ENCODE data around the gene AFF3. TPM values are rescaled to one million over a fixed set of nuclear protein-coding genes. Genes with fewer than 3 reads are reported as not detected.

AFF3 gene
- total RNA-seq, 4 donors from 2014 or later = 2.1 to 7.3 (median 3.5) TPM

GRCh38 chr2:99635710-99636109, 506.7 kb downstream of the AFF3 start:
- intact Hi-C loops (cut with DNase I; ENCODE audit: low total_unique reads) = no loop called here

GRCh38 chr2:99634234-99634633, 508.2 kb downstream of the AFF3 start:
- 90 to 91% methylated on average over 2 of the region's 2 CpGs for WGBS, 2 donors
- DNase-seq (ENCODE audit: low spot score in 2 of 2) = peak in 1 of 2 donors; percentile 45
- TF ChIP-seq, protein P1, sequence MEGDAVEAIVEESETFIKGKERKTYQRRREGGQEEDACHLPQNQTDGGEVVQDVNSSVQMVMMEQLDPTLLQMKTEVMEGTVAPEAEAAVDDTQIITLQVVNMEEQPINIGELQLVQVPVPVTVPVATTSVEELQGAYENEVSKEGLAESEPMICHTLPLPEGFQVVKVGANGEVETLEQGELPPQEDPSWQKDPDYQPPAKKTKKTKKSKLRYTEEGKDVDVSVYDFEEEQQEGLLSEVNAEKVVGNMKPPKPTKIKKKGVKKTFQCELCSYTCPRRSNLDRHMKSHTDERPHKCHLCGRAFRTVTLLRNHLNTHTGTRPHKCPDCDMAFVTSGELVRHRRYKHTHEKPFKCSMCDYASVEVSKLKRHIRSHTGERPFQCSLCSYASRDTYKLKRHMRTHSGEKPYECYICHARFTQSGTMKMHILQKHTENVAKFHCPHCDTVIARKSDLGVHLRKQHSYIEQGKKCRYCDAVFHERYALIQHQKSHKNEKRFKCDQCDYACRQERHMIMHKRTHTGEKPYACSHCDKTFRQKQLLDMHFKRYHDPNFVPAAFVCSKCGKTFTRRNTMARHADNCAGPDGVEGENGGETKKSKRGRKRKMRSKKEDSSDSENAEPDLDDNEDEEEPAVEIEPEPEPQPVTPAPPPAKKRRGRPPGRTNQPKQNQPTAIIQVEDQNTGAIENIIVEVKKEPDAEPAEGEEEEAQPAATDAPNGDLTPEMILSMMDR (IDR thresholded peaks at IDR 0.05) = no peak
- no peak for TF ChIP-seq POLR2A (IDR thresholded peaks at IDR 0.05)

More at GRCh38 chr2:99635710-99636109, 506.7 kb downstream of the AFF3 start:
- WGBS, 2 donors = 80 to 87% methylated on average over 4 of the region's 4 CpGs
- DNase-seq (ENCODE audit: low spot score in 2 of 2) = peak in 1 of 2 donors; percentile 74
- H3K4me3 ChIP-seq (ENCODE audit: low read depth, poor library complexity, severe bottlenecking) = no peak overlapping the region
- no peak for TF ChIP-seq POLR2A (IDR thresholded peaks at IDR 0.05)
- TF ChIP-seq, protein P1 (IDR thresholded peaks at IDR 0.05) = no peak

GRCh38 chr2:99631700-99632099, 510.7 kb downstream of the AFF3 start:
- intact Hi-C loops (cut with DNase I; ENCODE audit: low total_unique reads) = no loop called here
- H3K4me3 ChIP-seq (ENCODE audit: low read depth, poor library complexity, severe bottlenecking) = no peak overlapping the region
- WGBS, 2 donors = 43 to 72% methylated on average over 3 of the region's 3 CpGs
- no peak for DNase-seq (ENCODE audit: low spot score in 2 of 2)
- TF ChIP-seq, protein P1 (IDR thresholded peaks at IDR 0.05) = no peak
- TF ChIP-seq POLR2A (IDR thresholded peaks at IDR 0.05) = no peak

More at GRCh38 chr2:99634234-99634633, 508.2 kb downstream of the AFF3 start:
- H3K4me3 ChIP-seq (ENCODE audit: low read depth, poor library complexity, severe bottlenecking) = no peak overlapping the region
- intact Hi-C loops (cut with DNase I; ENCODE audit: low total_unique reads) = no loop called here

DNA sequence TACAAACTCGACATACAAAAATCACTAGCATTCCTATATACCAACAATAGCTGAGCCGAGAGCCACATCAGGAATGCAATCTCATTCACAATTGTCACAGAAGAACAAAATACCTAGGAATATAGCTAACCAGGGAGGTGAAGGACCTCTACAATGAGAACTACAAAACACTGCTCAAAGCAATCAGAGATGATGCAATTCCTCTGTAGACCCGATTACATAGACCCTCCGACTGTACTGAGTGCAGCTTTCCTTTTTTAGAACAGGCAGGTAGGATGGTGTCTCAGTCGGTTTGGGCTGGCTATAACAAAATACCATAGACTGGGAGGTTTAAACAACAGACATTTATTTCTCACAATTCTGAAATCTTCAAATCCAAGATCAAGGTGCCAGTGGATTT, 513.1 kb downstream of the AFF3 start:
- WGBS, 2 donors = 94% methylated on average over 5 of the region's 5 CpGs
- TF ChIP-seq POLR2A (IDR thresholded peaks at IDR 0.05) = no peak
- TF ChIP-seq, protein P1 (IDR thresholded peaks at IDR 0.05) = no peak

GRCh38 chr2:99626158-99626557, 516.2 kb downstream of the AFF3 start:
- TF ChIP-seq, protein P1 (IDR thresholded peaks at IDR 0.05) = no peak
- TF ChIP-seq POLR2A (IDR thresholded peaks at IDR 0.05) = no peak
- H3K4me3 ChIP-seq (ENCODE audit: low read depth, poor library complexity, severe bottlenecking) = no peak overlapping the region
- no peak for DNase-seq (ENCODE audit: low spot score in 2 of 2)
- intact Hi-C loops (cut with DNase I; ENCODE audit: low total_unique reads) = no loop called here
- 54% methylated on average over 1 of the region's 1 CpG for whole genome bisulfite sequencing, 2 donors

More for the DNA sequence above, 513.1 kb downstream of the AFF3 start:
- intact Hi-C loops (cut with DNase I; ENCODE audit: low total_unique reads) = no loop called here
- no peak for DNase-seq (ENCODE audit: low spot score in 2 of 2)
- H3K4me3 ChIP-seq (ENCODE audit: low read depth, poor library complexity, severe bottlenecking) = no peak overlapping the region

GRCh38 chr2:99624677-99625076, 517.7 kb downstream of the AFF3 start:
- H3K4me3 ChIP-seq (ENCODE audit: low read depth, poor library complexity, severe bottlenecking) = no peak overlapping the region
- DNase-seq (ENCODE audit: low spot score in 2 of 2) = no peak
- 39 to 48% methylated on average over 10 of the region's 10 CpGs for WGBS, 2 donors
- no peak for TF ChIP-seq POLR2A (IDR thresholded peaks at IDR 0.05)
- TF ChIP-seq, protein P1 (IDR thresholded peaks at IDR 0.05) = no peak
- intact Hi-C loops (cut with DNase I; ENCODE audit: low total_unique reads) = no loop called here

Measured in lower leg skin (tissue), 4 donors.